ENCODE measurements around the gene IL17RD.

- TF ChIP-seq CTCF (IDR thresholded peaks at IDR 0.05) (peak in 5 of 7 experiments; percentile 12 to 37 (median 32)), POLR2A (IDR thresholded peaks at IDR 0.05) (no peak)
These were observed 14.6 kb upstream of the IL17RD start for GRCh38 chr3:57179580-57180410.
